IMR-90 (cell line): ENCODE results near the gene DERA. TPM values are rescaled to one million over a fixed set of nuclear protein-coding genes. Genes with fewer than 3 reads are reported as not detected.

ENCODE experiments used
- ATAC-seq: fragments of 200-7000 bp; cut with Tn5 transposase; 2 replicates; pipeline ENCODE4 v1.9.1; 2020; ENCODE audit warnings: low read depth, mild to moderate bottlenecking, moderate library complexity
- BruUV-seq: library from RNA; stranded (reverse); fragments of 400-500 nt; replicated peaks from 2 replicates; lab custom pipeline; 2021; lab: Mats Ljungman, UMichigan
- CTCF ChIA-PET: fragments of 300-600 bp; formaldehyde crosslinking; extraction: SDS; loops from one replicate; lab custom pipeline; 2021; ENCODE audit warnings: antibody characterized with exemption; lab: Yijun Ruan, JAX
- POLR2A ChIA-PET: fragments of 300-600 bp; sonication (Branson Sonifier 250); formaldehyde crosslinking; loops from one replicate; lab custom pipeline; 2022; ENCODE audit warnings: antibody characterized with exemption; ENCODE audit not compliant: unreplicated experiment; lab: Charles Lee
- DNase-seq: peaks from one replicate; pipeline ENCODE4 v3.0.0; 2013
- H2AFZ ChIP-seq: replicated peaks from 2 replicates; pipeline ENCODE3; 2013; ENCODE audit warnings: low read length, mild to moderate bottlenecking; ENCODE audit not compliant: poor library complexity
- H2AK5ac ChIP-seq: 2 replicates; pipeline ENCODE4 v1.6.1; 2013; ENCODE audit warnings: low read depth, low read length, inconsistent platforms
- H2AK9ac ChIP-seq: replicated peaks from 2 replicates; pipeline ENCODE3; 2013; ENCODE audit warnings: mild to moderate bottlenecking, low read depth, low read length, moderate library complexity; ENCODE audit not compliant: poor library complexity
- H2BK120ac ChIP-seq: 2 replicates; pipeline ENCODE4 v1.6.1; 2013; ENCODE audit warnings: low read depth, low read length, inconsistent platforms
- H2BK15ac ChIP-seq: 3 replicates; pipeline ENCODE4 v1.6.1; 2013; ENCODE audit warnings: low read depth, low read length, inconsistent platforms
- H2BK20ac ChIP-seq: 2 replicates; pipeline ENCODE4 v1.6.1; 2013; ENCODE audit warnings: low read depth, mild to moderate bottlenecking, inconsistent platforms, low read length, moderate library complexity
- H2BK5ac ChIP-seq: 2 replicates; pipeline ENCODE4 v1.6.1; 2013; ENCODE audit warnings: mild to moderate bottlenecking, low read depth, low read length, inconsistent platforms; ENCODE audit not compliant: poor library complexity, severe bottlenecking
- H3K14ac ChIP-seq: replicated peaks from 2 replicates; pipeline ENCODE4 v1.6.1; 2013; ENCODE audit warnings: low read depth, low read length, inconsistent platforms
- H3K18ac ChIP-seq: 2 replicates; pipeline ENCODE4 v1.6.1; 2013; ENCODE audit warnings: low read depth, low read length, control low read depth
- H3K23ac ChIP-seq: 2 replicates; pipeline ENCODE4 v1.6.1; 2013; ENCODE audit warnings: low read depth, low read length, inconsistent platforms
- H3K27ac ChIP-seq: 2 replicates; pipeline ENCODE4 v1.5.1; 2013; ENCODE audit warnings: mild to moderate bottlenecking, control low read depth, low read length; ENCODE audit not compliant: insufficient read depth
- H3K27me3 ChIP-seq: 2 replicates; pipeline ENCODE4 v1.6.1; 2013; ENCODE audit warnings: low read length; ENCODE audit not compliant: control insufficient read depth, insufficient read depth
- H3K36me3 ChIP-seq: 2 replicates; pipeline ENCODE4 v1.6.1; 2013; ENCODE audit warnings: low read length, mixed read lengths; ENCODE audit not compliant: control insufficient read depth, insufficient read depth
- H3K4ac ChIP-seq: 2 replicates; pipeline ENCODE4 v1.6.1; 2013; ENCODE audit warnings: low read depth, low read length, inconsistent platforms
- H3K4me1 ChIP-seq: 2 replicates; pipeline ENCODE4 v1.6.1; 2013; ENCODE audit warnings: low read length, mixed read lengths; ENCODE audit not compliant: control insufficient read depth, insufficient read depth
- H3K4me2 ChIP-seq: 2 replicates; pipeline ENCODE4 v1.6.1; 2013; ENCODE audit warnings: low read depth, mild to moderate bottlenecking, control low read depth, low read length, moderate library complexity
- H3K4me3 ChIP-seq: 2 replicates; pipeline ENCODE4 v1.5.1; 2013; ENCODE audit warnings: low read depth, mild to moderate bottlenecking, control low read depth, low read length, moderate library complexity; ENCODE audit not compliant: insufficient read depth
- H3K56ac ChIP-seq: 2 replicates; pipeline ENCODE4 v1.6.1; 2013; ENCODE audit warnings: low read length, inconsistent platforms; ENCODE audit not compliant: insufficient read depth; ENCODE audit errors: extremely low read depth
- H3K79me1 ChIP-seq, 2 experiments: 2 replicates each; pipeline ENCODE4 v1.6.1; 2013; ENCODE audit warnings: low read length in 2 of 2, inconsistent platforms in 1 of 2, low read depth in 1 of 2
- H3K9ac ChIP-seq: 2 replicates; pipeline ENCODE4 v1.6.1; 2013; ENCODE audit warnings: low read depth, low read length, control low read depth
- H3K9me1 ChIP-seq: 2 replicates; pipeline ENCODE4 v1.6.1; 2013; ENCODE audit warnings: low read length, inconsistent platforms; ENCODE audit not compliant: insufficient read depth
- H3K9me3 ChIP-seq: 2 replicates; pipeline ENCODE4 v1.6.1; 2013; ENCODE audit warnings: low read length; ENCODE audit not compliant: control insufficient read depth, insufficient read depth
- H4K20me1 ChIP-seq: 2 replicates; pipeline ENCODE4 v1.6.1; 2013; ENCODE audit warnings: low read length, inconsistent platforms; ENCODE audit not compliant: insufficient read depth
- H4K5ac ChIP-seq: 2 replicates; pipeline ENCODE4 v1.6.1; 2013; ENCODE audit warnings: mild to moderate bottlenecking, low read depth, low read length, control low read depth
- H4K8ac ChIP-seq, 2 experiments: 2 replicates each; pipeline ENCODE4 v1.6.1; 2013; ENCODE audit warnings: low read depth in 2 of 2, low read length in 2 of 2, control low read depth in 1 of 2, inconsistent platforms in 1 of 2
- H4K91ac ChIP-seq: 2 replicates; pipeline ENCODE4 v1.6.1; 2013; ENCODE audit warnings: low read depth, low read length, inconsistent platforms; ENCODE audit not compliant: insufficient read depth
- BHLHE40 ChIP-seq: fragments of 150-350 bp; IDR thresholded peaks from 2 replicates; pipeline ENCODE4 v1.6.1; 2016; ENCODE audit warnings: mild to moderate bottlenecking, low read depth, low read length
- CEBPB ChIP-seq: IDR thresholded peaks from 2 replicates; pipeline ENCODE4 v1.6.1; 2012; ENCODE audit warnings: low read depth, low read length, improper control_type of control experiment
- NFE2L2 ChIP-seq: fragments of 150-350 bp; IDR thresholded peaks from 2 replicates; pipeline ENCODE4 v1.6.1; 2016; ENCODE audit warnings: low read depth, mild to moderate bottlenecking, low read length
- POLR2A ChIP-seq: IDR thresholded peaks from 2 replicates; pipeline ENCODE4 v1.6.1; 2012; ENCODE audit warnings: mild to moderate bottlenecking, low read depth, low read length
- RAD21 ChIP-seq: IDR thresholded peaks from 2 replicates; pipeline ENCODE4 v1.6.1; 2012; ENCODE audit warnings: low read length, improper control_type of control experiment
- RCOR1 ChIP-seq: IDR thresholded peaks from 2 replicates; pipeline ENCODE4 v1.6.1; 2012; ENCODE audit warnings: mild to moderate bottlenecking, low read length, improper control_type of control experiment; ENCODE audit not compliant: insufficient replicate concordance
- dilution Hi-C: fragments of 300-500 bp; cut with HindIII; formaldehyde crosslinking; loops from one replicate; pipeline ENCODE4 v1.14.3; 2018; ENCODE audit warnings: low sequenced_read_pairs; ENCODE audit not compliant: unreplicated experiment
- in situ Hi-C: fragments of 300-500 bp; cut with MboI; formaldehyde crosslinking; loops from 3 replicates; pipeline ENCODE4 v1.14.3; 2019; ENCODE audit warnings: low sequenced_read_pairs, inconsistent platforms, mixed read lengths
- intact Hi-C: fragments of 100-400 bp; cut with micrococcal nuclease; formaldehyde crosslinking; loops from 2 replicates; pipeline ENCODE4 v1.10.0; 2022
- polyA plus RNA-seq, 3 experiments: library from polyadenylated mRNA; depleted of rRNA; stranded (reverse); fragments of >200 nt; gene quantifications; 2 replicates each; pipeline ENCODE4 v1.2.3, GENCODE V29; 2012; ENCODE audit warnings: low replicate concordance in 1 of 3
- total RNA-seq: library from RNA; depleted of rRNA; stranded (reverse); fragments of >200 nt; gene quantifications from 2 replicates; pipeline ENCODE4 v1.2.3, GENCODE V29; 2012

DERA gene
- total and polyA plus RNA-seq, 2 of the 4 experiments (the other 2 are of a cell fraction), result 28.1 to 58.6 TPM

GRCh38 chr12:15982921-15983320 is 71.8 kb downstream of the DERA start:
- H4K20me1 ChIP-seq, result no peaks in the 10 kb centered on the region
- peaks cover 17% of the 10 kb centered on the region for H3K4me1 ChIP-seq
- no peak overlapping the region for H2AFZ ChIP-seq
- H2BK5ac ChIP-seq, result no peak overlapping the region
- H3K14ac ChIP-seq, result peak overlapping the region; percentile 60; the same call in 1 of the 2 replicates
- no peak overlapping the region for H2AK9ac ChIP-seq
- H3K9ac ChIP-seq, result no peak overlapping the region
- no peak overlapping the region for H4K8ac ChIP-seq
- no peak overlapping the region for H3K4me3 ChIP-seq
- H2AK5ac ChIP-seq, result 0 out of 2 replicates have a peak overlapping the region, but pooled peaks have one; percentile 47
- no peaks in the 10 kb centered on the region for H3K27me3 ChIP-seq
- POLR2A ChIA-PET, result no interaction called here
- no peaks in the 10 kb centered on the region for H3K9me3 ChIP-seq
- DNase-seq, result no peak
- H3K27ac ChIP-seq, result no peak overlapping the region
- H2BK15ac ChIP-seq, result no peak overlapping the region
- no peak for TF ChIP-seq RCOR1
- no peak for TF ChIP-seq POLR2A
- no peak for TF ChIP-seq CEBPB
- no peak for TF ChIP-seq NFE2L2
- no peak for TF ChIP-seq BHLHE40
- no peak for TF ChIP-seq RAD21
- no peak overlapping the region for H3K18ac ChIP-seq
- no peak overlapping the region for H3K4me2 ChIP-seq
- CTCF ChIA-PET, result interaction anchor here (0.6 to 1.6 kb wide), 6 partner anchors 10 to 183 kb away, joined by 3 to 7 read pairs (median 4); no protein-coding TSS in a partner anchor
- 0 out of 2 replicates have a peak overlapping the region, but pooled peaks have one; percentile 44 for H3K23ac ChIP-seq
- H3K56ac ChIP-seq, result no peak overlapping the region
- in situ Hi-C loops, result no loop called here
- peak overlapping the region; percentile 22 for H2BK20ac ChIP-seq
- H3K79me1 ChIP-seq, result peaks cover 3 to 22% of the 10 kb centered on the region in 2 experiments; a peak in 3 of 4 replicates
- H4K91ac ChIP-seq, result peak overlapping the region; percentile 16; the same call in 1 of the 2 replicates
- no TSS peak for BruUV-seq
- peaks cover 5% of the 10 kb centered on the region for H3K36me3 ChIP-seq
- H4K5ac ChIP-seq, result 0 out of 2 replicates have a peak overlapping the region, but pooled peaks have one; percentile 45
- dilution Hi-C loops, result no loop called here
- ATAC-seq, result no peak
- H3K9me1 ChIP-seq, result peaks cover 8% of the 10 kb centered on the region
- H3K4ac ChIP-seq, result peak overlapping the region; percentile 76; the same call in 1 of the 2 replicates
- intact Hi-C loops, result loop anchor here (2.0 to 5.0 kb wide), 2 partner anchors 624 to 1662 kb away; partner anchors contain the start of gene LMO3
- H2BK120ac ChIP-seq, result peak overlapping the region; percentile 30
